Midbrain (tissue), 1 donor: ENCODE results near the gene XYLT1.
A peak's percentile ranks its signal among the peaks of the same experiment; 100 is the strongest.
"Not testable (repeated sequence)": the region's sequence is repeated elsewhere in the genome, so short reads cannot be mapped to it uniquely, and the experiment has no call there.

Experiments
- DNase-seq: peaks from one replicate; lab custom pipeline; 2025; lab: John Stamatoyannopoulos, UW

XYLT1 gene

DNA sequence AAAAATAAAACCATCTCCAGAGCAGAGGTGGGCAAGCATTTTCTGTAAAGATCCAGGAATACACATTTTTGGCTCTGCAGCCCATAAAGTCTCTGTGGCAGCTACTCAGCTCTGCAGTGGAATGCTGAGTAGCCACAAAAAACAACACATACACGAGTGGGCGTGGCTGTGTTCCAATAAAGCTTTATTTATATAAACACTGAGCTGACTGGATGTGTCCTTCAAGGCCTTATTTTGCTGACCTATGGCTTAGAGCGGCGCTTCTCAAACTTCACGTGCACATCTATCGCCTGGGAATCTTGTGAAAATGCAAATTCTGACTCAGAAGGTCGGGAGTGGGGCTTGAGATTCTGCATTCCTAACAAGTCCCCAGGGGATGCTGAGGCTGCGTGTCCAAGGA lies 39.7 kb downstream of the XYLT1 start:
- DNase-seq, result no peak

DNA sequence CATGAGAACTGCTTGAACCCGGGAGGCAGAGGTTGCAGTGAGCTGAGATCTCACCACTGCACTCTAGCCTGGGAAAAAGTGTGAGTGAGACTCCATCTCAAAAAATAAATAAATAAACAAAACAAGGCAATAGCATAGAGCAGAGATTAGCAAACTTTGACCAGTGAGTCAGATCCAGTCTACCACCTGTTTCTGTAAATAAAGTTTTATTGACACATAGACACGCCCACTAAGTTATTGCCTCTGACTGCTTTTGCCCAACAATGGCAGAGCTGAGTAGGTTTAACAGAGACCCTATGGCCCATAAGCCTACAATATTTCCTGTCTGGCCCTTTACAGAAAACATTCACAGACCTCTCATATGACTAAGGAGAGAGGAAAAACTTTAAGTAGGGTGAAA lies 44.3 kb downstream of the XYLT1 start:
- DNase-seq, result no peak

DNA sequence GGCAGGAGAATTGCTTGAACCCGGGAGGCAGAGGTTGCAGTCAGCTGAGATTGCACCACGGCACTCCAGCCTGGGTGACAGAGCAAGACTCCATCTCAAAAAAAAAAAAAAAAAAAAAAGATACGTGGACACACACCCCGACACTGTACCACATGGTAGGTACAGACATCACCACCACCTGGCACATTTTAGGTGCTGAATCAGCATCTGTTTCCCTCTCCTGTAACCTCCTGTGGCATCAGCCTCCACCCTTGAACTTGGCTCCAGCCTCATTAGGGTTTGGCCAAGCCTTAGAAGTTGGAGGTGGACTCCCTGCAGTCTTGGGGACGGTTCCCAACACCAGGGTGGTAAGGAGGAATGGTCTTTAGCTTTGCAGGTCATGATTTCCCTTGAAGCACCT lies 46.0 kb downstream of the XYLT1 start:
- DNase-seq, result no peak

DNA sequence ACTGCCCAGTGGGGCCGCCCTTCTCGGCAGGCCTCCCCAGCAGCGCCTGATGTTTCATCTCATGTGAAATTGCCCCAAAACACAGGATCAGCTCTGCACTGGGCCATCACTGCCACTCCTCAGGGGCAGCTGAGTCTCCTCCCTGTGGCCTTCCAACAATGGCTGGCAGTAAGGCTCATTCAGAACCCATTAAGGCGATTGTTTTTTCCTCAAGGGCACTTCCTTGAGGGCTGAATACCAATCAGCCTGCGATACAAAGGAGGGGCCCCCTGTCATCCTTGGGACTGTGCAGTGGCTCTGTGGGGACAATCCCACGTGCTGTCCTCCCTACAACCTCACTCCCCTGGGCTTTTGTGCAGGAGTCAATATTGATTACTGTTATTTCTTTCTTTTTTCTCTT lies 47.5 kb downstream of the XYLT1 start:
- DNase-seq, result no peak

DNA sequence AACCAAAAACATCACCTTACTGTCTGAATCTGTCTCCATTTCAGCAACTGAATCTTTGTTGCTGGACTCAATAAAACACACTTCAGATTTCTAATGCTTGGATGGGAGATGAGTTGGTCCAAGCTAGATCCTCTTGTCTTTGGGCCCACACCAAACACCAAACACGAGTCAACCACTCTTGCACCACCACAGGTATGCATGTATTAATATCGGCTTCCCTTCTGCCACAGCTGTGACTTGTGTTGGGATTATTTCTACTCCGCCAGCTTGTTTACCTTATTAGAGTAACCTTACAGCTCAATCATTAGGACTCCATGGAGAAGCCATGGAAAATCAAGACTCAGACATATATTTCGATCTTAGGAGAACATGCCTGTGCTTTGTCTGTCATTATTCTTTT lies 49.9 kb downstream of the XYLT1 start:
- no peak for DNase-seq

DNA sequence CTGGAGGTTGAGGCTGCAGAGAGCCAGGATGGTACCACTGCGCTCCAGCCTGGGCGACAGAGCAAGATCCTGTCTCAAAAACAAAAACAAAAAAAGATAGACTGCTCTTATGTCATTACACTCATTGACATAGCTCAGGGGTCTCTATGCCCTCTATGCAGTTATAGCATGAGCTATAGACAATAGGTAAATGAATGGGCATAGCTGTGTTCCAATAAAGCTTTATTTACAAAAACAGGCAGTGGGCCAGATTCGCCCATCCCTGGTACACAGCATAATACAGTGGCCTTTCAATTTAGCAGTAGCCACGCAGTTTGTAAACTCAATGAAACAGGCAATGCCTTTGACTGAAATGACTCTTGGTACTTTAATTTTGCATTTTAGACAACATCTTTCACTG lies 51.5 kb downstream of the XYLT1 start:
- DNase-seq, result no peak

DNA sequence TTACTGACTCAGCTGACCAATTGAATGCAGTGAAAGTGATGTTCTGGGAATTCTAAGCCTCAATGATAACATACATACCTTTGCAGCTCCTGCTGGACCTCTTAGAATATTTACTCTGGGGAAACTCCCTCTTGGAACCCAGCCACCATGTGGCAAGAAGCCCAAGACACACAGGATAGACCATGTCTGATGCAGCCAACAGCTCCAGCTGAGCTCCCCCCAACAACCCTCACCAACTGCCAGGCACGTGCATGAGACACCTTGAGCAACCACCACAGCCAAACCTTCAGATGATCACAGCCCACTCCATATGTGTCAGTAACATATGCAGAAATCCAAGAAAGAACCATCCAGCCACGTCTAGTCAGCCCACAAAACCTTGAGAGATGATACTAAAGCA lies 53.0 kb downstream of the XYLT1 start:
- DNase-seq, result no peak

DNA sequence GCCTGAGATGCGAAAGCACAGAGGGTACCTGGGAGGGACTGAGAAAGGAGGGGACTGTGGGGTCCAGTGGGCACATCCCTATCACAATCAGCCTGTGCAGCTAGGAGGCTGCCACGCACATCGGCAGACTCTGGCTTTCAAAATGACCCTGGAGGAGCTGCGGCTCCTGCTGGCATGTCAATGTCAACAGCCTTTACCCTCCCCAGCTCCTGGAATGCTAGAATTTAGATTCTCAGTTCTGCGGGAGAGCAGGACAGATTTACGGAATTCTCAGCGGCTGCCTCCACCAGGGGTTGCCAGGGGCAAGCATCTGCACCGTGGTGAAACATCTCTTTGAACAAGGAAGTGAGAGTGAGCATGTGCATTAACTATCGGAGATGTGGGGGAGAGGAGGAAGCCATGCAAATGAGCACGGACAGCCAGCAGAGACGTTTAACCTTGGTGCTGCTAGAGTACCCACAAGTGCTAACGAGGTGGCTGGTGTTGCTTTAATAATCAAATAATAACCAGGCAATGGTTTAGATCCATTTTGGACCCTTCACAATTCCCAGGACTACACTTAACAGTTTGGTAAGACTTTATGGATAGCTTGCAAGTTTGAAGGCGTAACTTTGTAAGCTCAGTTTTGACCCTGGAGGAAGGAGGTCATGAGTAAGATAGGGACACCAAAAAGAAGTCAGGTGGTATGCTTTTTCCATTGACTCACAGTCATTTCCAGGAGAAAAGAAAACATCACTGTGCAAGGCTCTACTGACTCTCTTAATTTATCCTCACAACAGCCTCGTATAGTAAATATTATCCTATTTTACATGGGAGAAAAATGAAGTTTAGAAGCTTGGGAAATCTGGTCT lies 54.1 kb downstream of the XYLT1 start:
- DNase-seq, result peak; percentile 69

DNA sequence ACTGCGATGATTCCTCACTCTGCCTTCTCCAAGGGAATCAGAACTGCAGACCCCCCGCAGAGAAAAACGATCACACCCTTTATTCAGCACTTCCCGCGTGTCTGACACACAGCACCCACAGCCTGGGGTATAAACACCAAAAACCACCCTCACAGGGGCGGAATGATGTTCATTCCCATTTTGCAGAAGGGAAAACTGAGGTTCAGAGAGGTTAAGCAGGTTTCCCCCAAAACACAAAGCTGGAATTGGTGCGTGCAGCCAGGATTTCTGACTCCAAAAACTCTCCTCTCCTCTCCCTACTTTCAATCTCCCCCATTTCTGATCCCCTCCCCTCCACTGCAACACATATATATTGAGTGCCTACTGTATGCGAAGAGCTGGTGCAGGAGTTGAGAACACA lies 55.8 kb downstream of the XYLT1 start:
- DNase-seq, result no peak

DNA sequence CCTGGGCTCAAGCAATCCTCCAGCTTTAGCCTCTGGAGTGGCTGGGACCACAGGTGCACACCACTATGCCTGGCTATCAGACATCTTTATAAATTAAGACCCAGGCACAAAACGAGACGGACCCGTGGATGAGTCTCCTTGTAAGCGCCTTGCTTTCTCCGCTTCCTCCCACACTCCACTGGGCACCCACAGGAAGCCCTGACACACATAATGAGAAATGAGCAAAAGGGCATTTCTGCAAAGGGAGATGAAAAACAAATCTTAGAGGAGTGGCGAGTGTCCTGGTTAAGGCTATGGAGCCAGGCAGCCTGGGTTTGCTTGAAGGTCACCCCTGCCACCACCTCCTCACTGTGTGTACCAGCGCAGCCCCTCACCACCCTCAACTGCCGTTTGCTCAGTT lies 56.3 kb downstream of the XYLT1 start:
- DNase-seq, result no peak

DNA sequence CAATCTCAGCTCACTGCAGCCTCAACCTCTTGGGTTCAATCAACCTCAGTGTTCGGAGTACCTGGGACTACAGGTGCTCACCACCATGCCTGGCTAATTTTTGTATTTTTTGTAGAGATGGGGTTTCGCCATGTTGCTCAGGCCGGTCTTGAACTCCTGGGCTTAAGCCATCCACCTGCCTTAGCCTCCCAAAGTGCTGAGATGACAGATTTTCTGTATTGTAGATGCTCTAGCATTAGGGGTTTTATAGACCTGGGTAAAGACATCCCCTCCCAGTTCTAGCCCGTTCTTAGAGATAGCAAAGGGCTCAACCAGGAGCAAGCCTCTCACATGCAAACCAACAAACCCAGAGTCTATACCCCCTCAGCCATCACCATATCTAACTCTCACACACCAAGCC lies 57.3 kb downstream of the XYLT1 start:
- DNase-seq, result no peak

DNA sequence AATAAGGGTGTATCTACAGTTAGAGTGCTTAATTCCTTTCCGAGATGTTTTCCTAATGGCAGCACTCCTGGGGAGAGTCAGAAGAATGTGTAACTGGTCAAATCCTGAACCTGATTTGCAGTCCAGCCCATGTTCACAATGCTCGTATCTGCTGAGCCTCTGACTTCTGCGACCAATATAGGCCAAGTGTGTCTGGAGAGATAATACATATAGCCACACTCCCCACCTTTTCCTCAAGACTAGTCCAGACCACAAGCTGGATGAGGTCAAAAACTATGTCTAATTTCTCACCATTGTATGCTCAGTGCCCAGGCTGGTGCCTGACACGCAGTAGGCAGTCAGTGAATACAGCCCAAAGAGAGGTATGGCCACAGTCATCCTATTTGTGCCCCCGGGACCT lies 58.0 kb downstream of the XYLT1 start:
- DNase-seq, result no peak

DNA sequence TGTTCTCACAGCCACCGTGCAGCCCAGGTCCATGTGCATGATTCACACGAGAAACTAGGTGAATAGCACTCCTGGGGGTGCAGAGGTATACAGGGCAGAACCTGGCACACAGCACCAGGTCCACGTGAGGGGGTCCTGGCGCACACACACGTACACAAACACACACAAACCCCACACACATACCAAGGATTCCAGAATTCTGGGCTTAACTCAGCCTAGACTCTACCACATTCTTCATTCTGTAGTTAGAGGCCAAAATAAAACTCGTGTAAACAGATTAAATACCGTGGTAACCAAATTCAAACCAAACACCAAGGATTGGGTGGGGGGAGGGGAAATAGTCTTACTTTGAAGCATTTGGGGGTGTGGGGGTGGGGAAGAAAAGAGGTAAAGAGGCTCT lies 58.5 kb downstream of the XYLT1 start:
- DNase-seq, result no peak

DNA sequence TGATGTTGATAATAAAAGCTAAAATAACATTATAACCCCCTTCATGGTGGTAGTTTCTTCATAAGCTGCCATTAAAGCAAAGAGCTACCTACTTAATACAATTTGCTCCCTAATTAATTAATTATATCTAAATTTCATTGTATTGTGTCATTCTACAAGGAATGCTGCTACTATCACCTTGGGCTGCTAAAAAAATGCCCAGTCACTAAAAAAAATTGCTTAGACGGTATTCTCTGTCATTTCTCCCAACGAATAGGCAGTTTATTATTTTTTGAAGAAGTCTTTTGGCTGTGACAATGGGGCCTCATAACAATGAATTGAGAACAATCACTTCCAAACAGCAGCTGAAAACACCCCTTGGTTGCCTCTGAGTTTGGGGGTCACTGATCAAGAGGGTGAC lies 59.5 kb downstream of the XYLT1 start:
- no peak for DNase-seq

DNA sequence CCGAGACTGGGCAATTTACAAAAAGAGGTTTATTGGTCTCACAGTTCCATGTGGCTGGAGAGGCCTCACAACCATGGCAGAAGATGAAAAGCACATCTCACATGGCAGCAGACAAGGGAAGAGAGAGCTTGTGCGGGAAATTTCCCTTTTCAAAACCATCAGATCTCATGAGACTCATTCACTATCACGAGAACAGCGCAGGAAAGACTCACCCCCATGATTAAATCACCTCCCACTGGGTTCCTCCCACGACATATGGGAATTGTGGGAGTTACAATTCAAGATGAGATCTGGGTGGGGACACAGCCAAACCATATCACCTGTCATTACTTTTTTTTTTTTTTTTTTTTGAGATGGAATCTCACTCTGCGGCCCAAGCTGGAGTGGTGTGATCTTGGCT lies 60.4 kb downstream of the XYLT1 start:
- not testable (repeated sequence) for DNase-seq

DNA sequence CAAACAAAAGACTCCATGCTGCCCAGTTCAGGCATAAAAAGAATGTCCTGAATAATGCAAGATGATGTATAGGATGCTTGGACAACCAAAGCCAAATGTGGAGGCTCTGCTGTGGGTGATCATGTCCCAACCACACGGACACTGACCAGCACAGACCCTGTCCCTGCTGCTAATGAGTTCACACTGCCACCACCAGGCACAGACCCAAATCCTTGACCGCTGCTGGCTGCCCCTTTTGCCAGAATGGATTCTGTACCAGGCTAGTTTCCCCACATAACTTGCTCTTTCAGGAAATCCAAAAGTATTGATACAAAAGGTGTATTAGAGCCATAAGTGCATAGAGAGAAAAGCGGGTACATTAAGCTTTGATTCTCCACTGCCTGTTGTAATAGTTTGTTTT lies 60.9 kb downstream of the XYLT1 start:
- peak; percentile 68 for DNase-seq

DNA sequence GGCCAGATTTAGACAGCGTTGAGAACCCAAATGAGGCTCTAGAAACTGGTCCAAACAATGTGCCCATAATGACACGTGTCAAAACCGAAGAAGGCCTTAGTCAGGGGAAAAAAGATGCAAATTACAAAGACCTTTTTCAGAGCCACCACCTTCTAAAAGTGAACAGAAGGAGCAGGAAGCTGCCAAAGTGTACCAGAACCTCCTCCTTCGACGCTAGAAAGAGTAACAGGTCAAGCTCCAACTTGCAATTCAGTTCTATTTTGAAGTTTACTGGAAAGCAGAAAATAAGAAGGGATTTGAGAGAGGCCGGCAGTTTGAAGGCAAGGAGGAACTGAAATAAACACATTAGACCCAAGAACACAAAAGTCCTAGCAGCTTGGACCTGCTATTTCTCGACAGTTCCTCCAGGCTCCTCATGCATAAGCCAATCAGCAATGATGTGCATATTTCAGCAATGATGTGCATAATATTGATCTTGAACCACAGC lies 61.8 kb downstream of the XYLT1 start:
- DNase-seq, result no peak

DNA sequence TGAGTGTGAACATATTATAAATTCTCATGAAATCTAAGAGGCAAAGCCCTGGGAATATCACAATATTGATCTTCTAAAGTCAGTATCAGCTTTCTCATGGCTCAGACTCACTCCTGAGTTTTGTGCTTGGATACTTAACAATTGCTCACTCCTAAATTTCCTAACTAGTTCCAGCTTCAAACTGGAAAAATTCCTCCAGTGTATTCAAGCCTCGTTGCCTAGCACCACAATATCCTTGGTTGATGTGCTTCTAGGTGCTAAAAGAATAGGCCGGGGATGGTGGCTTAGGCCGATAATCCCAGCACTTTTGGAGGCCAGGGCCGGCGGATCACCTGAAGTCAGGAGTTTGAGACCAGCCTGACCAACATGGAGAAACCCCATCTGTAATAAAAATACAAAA lies 62.5 kb downstream of the XYLT1 start:
- no peak for DNase-seq

DNA sequence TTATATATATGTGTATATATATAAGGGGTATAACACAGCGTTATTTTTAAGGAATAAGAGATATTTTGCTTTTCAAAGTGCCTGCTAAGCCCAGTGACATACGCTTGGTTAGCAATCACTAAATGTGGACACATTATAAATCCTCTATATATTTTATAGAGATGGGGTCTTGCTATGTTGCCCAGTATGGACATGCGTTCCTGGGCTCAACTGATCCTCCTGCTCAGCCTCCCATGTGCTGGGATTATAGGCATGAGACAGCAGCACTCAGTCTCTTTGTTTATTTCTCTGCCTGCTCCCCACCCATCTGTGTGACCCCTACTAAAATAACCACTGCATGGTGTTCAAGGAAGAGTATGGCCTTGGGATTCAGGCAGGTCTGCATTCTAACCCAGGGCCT lies 63.4 kb downstream of the XYLT1 start:
- no peak for DNase-seq

DNA sequence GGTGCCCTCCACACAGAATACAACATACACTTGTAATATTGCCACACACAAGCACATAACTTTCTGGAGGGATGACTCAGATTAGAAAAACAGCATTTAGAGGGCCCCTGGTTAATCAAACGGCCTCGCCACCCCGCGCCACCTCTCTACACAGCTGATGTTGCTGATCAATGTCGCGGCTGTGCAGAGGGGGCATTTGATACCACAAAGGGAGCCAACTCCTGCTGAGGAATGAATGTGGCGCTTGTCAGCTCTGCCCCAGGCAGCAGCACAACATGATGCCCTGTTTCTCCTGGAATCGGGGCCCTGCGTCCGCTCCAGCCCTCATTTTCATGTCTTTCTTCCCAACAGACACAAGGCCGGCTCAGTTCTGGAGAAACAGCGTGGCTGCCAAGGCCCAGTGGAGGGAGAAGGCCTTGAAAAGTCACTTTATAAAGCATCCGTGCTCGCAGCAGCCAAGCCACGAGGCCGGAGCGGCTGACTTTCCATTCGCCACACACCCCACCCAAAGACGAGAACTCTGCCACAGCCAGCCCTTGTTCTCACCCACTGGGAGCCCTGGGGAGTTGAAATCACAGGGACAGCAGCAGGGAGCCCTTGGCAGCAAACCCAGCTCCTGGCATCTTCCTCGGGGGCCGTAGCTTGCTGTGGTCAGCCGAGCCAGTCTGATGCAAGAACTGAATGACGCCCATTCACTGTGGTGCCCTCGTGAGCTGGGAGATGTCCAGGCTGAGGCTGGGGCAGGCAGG lies 65.6 kb downstream of the XYLT1 start:
- peak; percentile 96 for DNase-seq

DNA sequence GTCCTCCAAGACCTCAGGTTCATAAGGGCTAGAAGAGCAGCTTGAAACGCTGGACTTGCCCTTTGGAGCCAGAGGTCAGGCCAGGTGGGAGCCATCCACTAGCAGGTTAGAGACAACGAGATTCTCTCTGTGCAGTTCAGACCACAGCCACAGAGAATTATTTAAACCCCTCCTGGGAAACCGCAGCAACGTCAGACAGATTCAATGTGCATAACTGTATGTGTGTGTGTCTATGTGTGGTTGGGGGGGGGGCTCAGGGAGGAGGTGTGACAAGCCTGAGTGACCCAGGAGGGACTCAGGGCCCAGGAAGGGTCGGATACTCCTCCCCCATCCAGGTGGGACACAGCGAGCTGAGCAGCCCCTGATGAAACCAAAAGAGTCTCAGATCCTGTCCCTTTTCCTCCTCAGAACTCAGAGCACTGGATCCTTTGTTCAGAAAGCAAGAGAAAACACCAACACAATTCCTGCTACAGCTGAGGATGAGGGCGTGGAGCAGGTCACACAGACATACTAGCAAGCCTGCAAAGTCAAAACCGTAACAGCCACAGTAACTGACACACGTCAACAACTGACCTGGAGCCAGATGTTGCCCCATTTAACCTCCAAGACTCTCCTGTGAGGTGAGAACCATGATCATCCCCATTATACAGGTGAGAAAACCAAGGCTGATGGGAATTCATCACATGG lies 66.8 kb downstream of the XYLT1 start:
- no peak for DNase-seq

DNA sequence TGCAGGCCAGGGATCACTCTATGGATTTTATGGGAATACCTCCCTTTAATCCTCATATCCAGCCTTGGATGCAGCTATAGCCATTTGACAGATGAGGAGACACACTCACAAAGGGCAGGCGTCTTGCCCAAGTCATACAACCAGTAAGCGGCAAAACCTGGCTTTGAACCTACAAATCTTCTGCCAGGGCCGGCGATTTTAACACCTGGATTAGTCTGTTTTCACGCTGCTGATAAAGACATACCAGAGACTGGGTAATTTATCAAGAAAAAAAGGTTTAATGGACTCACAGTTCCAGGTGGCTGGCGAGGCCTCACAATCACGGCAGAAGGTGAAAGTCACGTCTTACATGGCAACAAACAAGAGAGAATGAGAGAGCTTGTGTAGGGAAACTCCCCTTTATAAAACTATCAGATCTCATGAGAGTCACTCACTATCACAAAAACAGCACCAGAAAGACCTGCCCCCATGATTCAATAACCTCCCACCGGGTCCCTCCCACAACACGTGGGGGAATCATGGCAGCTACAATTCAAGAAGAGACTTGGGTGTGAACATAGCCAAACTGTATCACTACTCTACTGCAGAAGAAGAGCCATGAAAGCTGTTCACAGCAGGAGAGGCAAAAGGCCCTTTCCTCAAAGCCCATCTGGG lies 67.5 kb downstream of the XYLT1 start:
- DNase-seq, result no peak
